Activated CD8-positive, alpha-beta memory T cell treated with anti-CD3 and anti-CD28 coated beads, Interleukin-2, amount 50 U/mL, for 4 hours (primary cell): ENCODE results near the gene CYP26B1.
"Not testable (repeated sequence)": the region's sequence is repeated elsewhere in the genome, so short reads cannot be mapped to it uniquely, and the experiment has no call there.

Experiments
- DNase-seq: peaks from one replicate; pipeline ENCODE4 v3.0.0-alpha.2; 2020

Gene CYP26B1

GRCh38 chr2:72104821-72105588 is 42.7 kb downstream of the CYP26B1 start:
- DNase-seq: no peak

GRCh38 chr2:72103690-72104089 is 44.0 kb downstream of the CYP26B1 start:
- no peak for DNase-seq

GRCh38 chr2:72103161-72103560 is 44.5 kb downstream of the CYP26B1 start:
- no peak for DNase-seq

- DNase-seq: no peak
Measured at GRCh38 chr2:72098935-72099334, 48.7 kb downstream of the CYP26B1 start.

GRCh38 chr2:72097276-72097675 is 50.4 kb downstream of the CYP26B1 start:
- no peak for DNase-seq

GRCh38 chr2:72096181-72096580 is 51.5 kb downstream of the CYP26B1 start:
- no peak for DNase-seq

- DNase-seq: no peak
Measured at GRCh38 chr2:72095364-72095763, 52.3 kb downstream of the CYP26B1 start.

GRCh38 chr2:72094701-72095100 is 53.0 kb downstream of the CYP26B1 start:
- no peak for DNase-seq

GRCh38 chr2:72092111-72092510 is 55.6 kb downstream of the CYP26B1 start:
- no peak for DNase-seq

GRCh38 chr2:72090781-72091482 is 56.7 kb downstream of the CYP26B1 start:
- no peak for DNase-seq

GRCh38 chr2:72090271-72090720 is 57.4 kb downstream of the CYP26B1 start:
- no peak for DNase-seq

GRCh38 chr2:72089537-72089936 is 58.1 kb downstream of the CYP26B1 start:
- no peak for DNase-seq

- DNase-seq: no peak
Measured at GRCh38 chr2:72089028-72089427, 58.6 kb downstream of the CYP26B1 start.

GRCh38 chr2:72086871-72087633 is 60.6 kb downstream of the CYP26B1 start:
- not testable (repeated sequence) for DNase-seq

GRCh38 chr2:72085513-72085912 is 62.1 kb downstream of the CYP26B1 start:
- DNase-seq: no peak

- DNase-seq: no peak
Measured at GRCh38 chr2:72085036-72085435, 62.6 kb downstream of the CYP26B1 start.

GRCh38 chr2:72084584-72084976 is 63.1 kb downstream of the CYP26B1 start:
- no peak for DNase-seq

- DNase-seq: no peak
Measured at GRCh38 chr2:72083751-72084583, 63.7 kb downstream of the CYP26B1 start.

GRCh38 chr2:72082887-72083286 is 64.8 kb downstream of the CYP26B1 start:
- no peak for DNase-seq

GRCh38 chr2:72082021-72082601 is 65.6 kb downstream of the CYP26B1 start:
- DNase-seq: no peak

- no peak for DNase-seq
Measured at GRCh38 chr2:72081451-72081850, 66.2 kb downstream of the CYP26B1 start.
